ENCODE results near the gene FAM156A. TPM values are rescaled to one million over a fixed set of nuclear protein-coding genes. Genes with fewer than 3 reads are reported as not detected.
"Not testable (repeated sequence)": the region's sequence is repeated elsewhere in the genome, so short reads cannot be mapped to it uniquely, and the experiment has no call there.

Gene FAM156A
- total RNA-seq, 1 experiment from 2014 or later, result 9.5 TPM

DNA sequence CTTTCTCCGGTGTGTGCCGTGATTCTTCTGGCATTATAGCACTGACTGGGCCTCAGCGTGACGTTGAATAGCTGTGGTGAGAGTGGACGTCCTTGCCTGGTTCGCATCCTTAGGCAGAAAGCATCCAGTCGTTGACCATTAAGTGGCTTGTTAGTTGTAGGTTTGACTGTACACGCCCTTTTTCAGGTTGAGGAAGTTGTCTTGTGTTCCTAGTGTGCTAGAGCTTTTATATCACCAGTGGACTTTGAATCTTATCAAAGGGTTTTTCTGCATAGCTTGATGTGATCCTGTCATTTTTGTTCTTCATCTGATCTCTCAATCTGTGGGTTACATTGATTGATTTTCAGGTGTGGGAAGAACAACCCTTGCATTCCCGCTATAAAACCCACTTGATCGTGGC lies 52.8 kb downstream of the FAM156A start:
- DNase-seq (ENCODE audit: low spot score), result not testable (repeated sequence)

Other genes starting within 250 kb of the FAM156A start
- 2.3 and 2.7 TPM in 2 replicates for gene SSX2B, start 207.3 kb downstream of the FAM156A start, total RNA-seq (2014; rRNA removed; shearing (Covaris generic))
- not detected in 2 replicates for gene SPANXN5, start 161.1 kb downstream of the FAM156A start, total RNA-seq (2014; rRNA removed; shearing (Covaris generic))
- gene XAGE5, start 147.2 kb downstream of the FAM156A start, total RNA-seq (2014; rRNA removed; shearing (Covaris generic)), result not detected in 2 replicates
- 3.9 TPM in 1 of 2 replicates, not detected in the other for gene XAGE3, start 90.4 kb downstream of the FAM156A start, total RNA-seq (2014; rRNA removed; shearing (Covaris generic))
- gene FAM156B, start 61.2 kb downstream of the FAM156A start, total RNA-seq (2014; rRNA removed; shearing (Covaris generic)), result 0.66 and 5.8 TPM in 2 replicates
- 0.72 and 1.7 TPM in 2 replicates for gene GPR173, start 90.3 kb upstream of the FAM156A start, total RNA-seq (2014; rRNA removed; shearing (Covaris generic))
- gene TSPYL2, start 123.8 kb upstream of the FAM156A start, total RNA-seq (2014; rRNA removed; shearing (Covaris generic)), result 7.5 and 10.3 TPM in 2 replicates
- gene KANTR, start 135.6 kb upstream of the FAM156A start, total RNA-seq (2014; rRNA removed; shearing (Covaris generic)), result 2.4 and 2.7 TPM in 2 replicates

All from H4 (cell line).